ENCODE results near the gene LRBA.
"Not testable (repeated sequence)": the region's sequence is repeated elsewhere in the genome, so short reads cannot be mapped to it uniquely, and the experiment has no call there.

Gene LRBA

GRCh38 chr4:150938417-150938816, 76.7 kb downstream of the LRBA start:
- no peak for DNase-seq

- no peak for DNase-seq
Measured at GRCh38 chr4:150934022-150934421, 81.1 kb downstream of the LRBA start.

DNA sequence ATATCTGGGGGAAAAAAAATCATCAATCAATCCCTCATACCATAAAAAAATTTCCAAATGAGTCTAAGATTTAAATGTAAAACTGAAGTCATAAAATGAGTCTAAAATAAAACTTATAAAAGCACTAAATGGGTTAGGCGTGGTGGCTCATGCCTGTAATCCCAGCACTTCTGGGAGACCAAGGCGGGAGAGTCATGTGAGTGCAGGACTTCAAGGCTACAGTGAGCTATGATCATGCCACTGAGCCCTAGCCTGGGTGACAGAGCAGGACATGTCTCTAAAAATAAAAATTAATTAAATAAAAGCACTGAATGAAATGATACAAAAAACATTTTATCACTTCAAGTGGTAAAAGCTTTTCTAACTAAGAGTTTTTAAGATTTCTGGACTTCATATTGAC, 83.3 kb downstream of the LRBA start:
- DNase-seq: no peak

- DNase-seq: no peak
Measured at GRCh38 chr4:150931005-150931404, 84.1 kb downstream of the LRBA start.

- no peak for DNase-seq
Measured at GRCh38 chr4:150923945-150924344, 91.1 kb downstream of the LRBA start.

- not testable (repeated sequence) for DNase-seq
Measured at GRCh38 chr4:150921486-150921885, 93.6 kb downstream of the LRBA start.

DNA sequence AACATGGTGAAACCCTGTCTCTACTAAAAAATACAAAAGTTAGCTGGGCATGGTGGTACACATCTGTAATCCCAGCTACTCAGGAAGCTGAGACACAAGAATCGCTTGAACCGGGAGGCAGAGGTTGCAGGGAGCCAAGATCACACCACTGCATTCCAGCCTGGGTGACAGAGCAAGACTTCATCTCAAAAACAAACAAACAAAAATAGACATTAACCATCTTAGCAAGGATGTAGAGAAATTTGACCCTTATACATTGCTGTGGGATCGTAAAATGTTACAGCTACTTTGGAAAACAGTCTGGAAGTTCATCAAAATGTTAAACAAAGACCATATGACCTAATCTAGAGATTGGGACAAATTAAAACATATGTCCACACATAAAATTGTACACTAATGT, 96.5 kb downstream of the LRBA start:
- DNase-seq: not testable (repeated sequence)

GRCh38 chr4:150911326-150911725, 103.8 kb downstream of the LRBA start:
- no peak for DNase-seq

DNA sequence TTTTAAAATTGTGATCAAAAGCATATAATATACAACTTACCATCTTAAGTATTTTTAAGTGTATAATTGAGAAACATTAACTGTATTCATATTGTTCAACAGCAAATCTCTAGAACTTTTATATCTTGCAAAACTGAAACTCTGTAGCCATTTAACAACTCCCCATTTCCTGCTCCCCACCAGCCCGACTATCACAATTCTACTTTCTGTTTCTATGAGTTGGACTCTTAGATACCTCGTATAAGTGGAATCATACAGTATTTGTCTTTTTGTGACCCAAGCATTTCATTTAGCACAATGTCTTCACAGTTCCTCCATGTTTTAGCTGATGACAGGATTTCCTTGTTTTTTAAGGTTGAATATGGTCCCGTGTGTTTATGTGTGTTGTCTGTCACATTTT, 106.0 kb downstream of the LRBA start:
- no peak for DNase-seq

- DNase-seq: no peak
Measured at GRCh38 chr4:150906987-150907633, 108.0 kb downstream of the LRBA start.

DNA sequence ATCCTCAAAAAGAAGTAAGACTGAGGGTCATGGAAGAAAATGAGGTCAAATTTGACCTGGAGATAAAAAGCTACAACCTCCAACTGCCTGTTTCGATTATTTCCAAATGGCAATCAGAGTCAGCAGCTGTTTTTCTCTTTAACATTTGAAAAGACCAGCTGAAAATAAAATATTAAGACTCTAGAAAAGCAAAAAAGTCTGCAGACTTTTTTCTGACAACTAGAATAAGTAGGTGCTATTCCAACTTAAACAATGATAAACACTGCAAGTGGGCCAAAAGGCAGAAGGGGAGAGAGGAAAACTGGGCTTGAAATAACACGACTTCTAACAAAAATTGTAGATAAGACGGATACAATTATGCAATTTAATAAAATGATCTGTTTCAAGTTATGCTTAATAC, 110.4 kb downstream of the LRBA start:
- DNase-seq: no peak

DNA sequence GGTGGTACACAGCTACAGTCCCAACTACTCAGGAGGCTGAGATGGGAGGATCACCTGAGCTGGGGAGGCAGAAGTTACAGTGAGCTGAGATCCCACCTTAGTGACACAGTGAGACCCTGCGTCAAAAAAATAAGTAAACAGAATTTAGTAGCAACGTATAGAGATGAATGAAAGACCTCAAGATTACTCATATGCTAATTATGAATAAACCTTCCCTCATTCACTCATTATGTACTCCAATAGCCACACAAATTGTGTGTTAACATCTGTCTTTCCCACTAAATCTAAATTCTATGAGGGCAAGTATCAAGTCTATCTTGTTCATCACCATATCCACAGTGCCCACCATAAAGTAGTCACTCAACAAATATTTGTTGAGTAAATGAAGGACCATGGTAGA, 111.5 kb downstream of the LRBA start:
- DNase-seq: no peak

DNA sequence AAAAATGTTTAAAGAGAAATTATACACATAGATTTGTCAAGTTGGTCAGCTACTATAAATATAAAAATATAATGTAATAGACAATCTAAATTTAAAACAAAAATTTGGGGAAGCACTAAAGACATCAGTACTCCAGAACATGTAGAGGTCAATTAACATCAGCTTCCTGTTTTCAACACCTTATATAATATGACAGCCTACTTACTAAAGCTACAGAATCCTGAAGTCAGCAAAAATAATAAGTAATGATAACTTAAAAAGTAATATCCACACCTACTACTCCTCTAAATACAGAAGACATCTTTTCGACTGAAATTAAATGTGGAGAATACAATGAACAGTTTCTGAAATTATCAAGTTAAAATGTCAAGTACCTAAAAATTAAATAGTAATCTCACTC, 118.6 kb downstream of the LRBA start:
- DNase-seq: no peak

DNA sequence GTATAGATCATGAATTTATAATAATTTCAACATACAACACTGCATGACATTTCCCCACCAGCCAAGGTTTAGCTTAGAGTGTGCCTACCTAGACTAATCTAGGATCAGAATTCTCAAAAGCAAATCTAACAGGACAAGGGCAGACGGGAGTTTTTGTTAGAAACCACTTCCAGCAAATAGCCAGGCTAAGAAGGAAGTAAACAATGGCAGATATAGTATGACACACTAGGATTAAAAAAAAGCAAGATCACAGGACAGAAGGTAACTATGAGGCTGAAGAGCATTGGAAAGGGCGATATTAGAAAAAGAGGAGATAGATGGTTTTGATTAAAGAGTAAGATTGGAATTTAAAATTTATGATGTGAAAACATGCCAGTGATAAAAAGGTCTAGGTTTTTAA, 124.8 kb downstream of the LRBA start:
- no peak for DNase-seq

GRCh38 chr4:150889306-150889705, 125.8 kb downstream of the LRBA start:
- DNase-seq: no peak

DNA sequence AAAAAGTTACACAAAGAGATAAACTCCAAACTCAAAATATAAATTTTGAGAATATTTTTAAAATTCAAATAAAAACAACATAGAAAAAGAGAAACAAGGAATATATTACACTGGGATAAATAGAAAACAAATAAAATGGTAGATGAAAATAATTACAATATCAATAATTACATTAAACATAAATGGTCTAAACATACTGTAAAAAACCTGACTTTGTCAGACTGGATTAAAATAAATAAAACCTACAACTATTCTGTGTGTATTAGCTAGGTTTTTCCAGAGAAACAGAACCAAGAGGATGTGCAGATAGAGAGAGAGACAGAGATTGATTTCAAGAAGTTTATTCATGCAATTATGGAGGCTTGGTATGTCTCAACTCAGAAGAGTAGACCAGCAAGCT, 126.5 kb downstream of the LRBA start:
- no peak for DNase-seq

GRCh38 chr4:150888217-150888616, 126.9 kb downstream of the LRBA start:
- DNase-seq: no peak

DNA sequence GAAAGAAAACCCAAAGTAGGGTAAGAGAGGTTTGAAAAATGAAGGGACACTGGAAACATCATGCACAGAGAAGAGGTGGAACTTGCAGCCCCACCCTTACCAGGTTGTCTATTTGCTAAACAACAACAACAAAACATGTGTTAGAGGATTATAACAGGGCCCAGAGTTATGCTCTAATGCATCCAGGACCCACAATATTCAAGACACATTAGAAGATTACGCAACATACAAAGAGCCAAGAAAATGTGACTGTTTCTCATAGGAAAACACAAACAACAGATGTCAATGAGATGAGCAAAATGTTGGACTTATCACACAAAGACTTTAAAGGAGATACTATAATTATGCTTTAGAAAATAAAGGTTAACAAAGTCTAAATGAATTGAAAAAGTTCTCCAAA, 128.5 kb downstream of the LRBA start:
- no peak for DNase-seq

DNA sequence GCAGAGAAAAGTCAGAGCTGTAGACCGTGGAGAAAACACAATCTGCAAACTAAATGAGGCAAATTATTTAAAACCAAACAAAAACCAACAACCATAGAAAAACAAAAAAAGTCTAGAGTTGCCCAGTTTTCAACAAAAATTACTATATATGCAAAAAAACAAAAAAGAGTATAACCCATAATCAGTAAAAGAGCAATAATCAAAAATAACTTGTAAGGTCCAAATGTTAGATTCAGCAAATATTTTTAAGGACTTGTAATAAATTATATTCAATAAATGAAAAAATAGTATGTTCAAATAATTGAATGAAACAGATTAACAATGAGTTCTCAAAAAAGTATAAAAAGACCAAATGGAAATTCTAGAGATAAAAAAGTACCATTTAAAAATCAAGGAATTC, 130.5 kb downstream of the LRBA start:
- no peak for DNase-seq

DNA sequence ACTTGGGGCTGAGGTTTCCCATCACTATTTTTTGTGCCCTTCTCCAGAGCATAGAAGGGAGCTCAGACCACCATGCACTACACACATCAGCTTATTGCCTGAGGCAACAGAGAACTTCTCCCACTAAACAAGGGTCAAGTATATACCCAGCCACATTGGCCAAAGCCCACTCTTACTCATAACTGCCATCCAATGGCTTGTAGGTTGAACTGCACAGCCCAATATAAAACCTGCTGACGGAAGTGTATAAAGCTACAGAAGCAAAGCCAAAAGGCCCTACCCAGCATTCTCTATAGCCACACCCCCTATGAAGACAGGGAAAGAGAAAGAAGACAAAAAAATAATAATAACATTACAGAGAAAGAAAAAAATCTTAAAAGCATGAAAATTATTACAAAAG, 139.7 kb downstream of the LRBA start:
- DNase-seq: no peak

- no peak for DNase-seq
Measured at GRCh38 chr4:150874338-150875226, 140.5 kb downstream of the LRBA start.

DNA sequence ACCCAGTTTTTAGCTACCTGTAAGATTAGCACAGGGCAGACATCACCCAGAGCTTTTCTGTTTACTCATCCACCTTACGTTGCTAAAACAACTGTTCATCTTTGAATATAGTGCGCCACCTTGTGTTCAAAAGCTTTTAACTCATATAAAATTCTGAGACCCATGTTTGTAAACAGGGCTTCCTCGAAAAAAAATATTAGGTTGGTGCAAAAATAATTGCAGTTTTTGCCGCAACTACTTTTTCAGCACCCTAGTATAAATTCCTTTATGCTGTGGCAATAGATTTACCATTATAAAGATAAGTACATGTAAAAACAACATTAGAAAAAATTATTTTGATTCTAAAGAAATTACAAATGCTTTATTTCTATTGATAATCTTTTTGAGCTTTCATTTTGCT, 147.9 kb downstream of the LRBA start:
- no peak for DNase-seq

DNA sequence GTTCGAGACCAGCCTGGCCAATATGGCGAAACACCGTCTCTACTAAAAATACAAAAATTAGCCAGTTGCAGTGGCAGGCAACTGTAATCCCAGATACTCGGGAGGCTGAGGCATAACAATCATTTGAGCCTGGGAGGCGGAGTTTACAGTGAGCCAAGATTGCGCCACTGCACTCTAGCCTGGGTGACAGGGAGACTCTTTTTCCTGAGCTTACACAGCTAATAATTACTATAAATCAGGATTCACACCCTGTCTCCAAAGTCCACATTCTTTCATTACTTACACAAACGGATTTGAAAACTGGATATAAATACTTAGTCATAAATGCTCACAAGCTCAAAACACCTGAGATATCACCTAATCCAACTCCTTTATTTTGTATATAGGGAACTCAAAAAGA, 151.6 kb downstream of the LRBA start:
- no peak for DNase-seq

GRCh38 chr4:150862829-150863228, 152.3 kb downstream of the LRBA start:
- no peak for DNase-seq

DNA sequence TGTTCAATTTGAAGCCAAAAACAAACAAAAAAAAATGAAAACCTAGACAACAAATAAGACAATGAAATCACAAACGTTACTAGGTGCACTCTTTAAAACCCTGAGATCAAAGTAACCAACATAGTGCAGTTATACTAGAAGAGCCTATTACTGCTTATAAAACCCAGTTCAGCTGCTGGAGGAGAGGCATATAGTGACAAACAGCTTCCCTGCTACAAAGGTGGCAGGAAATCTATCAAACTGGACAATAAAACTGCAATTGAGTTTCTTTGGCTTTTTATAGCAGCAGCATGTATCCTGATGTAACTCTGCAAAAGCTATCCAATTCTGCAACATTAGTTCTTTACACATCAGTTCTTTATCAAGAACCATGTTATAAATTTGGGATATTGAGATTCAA, 155.6 kb downstream of the LRBA start:
- no peak for DNase-seq

Data from femur (tissue), 1 donor.